Ecto neural progenitor cell (in vitro differentiated cells): ENCODE measurements around the gene SCN8A.
"Not testable (repeated sequence)": the region's sequence is repeated elsewhere in the genome, so short reads cannot be mapped to it uniquely, and the experiment has no call there.

Source experiments
- DNase-seq: peaks from one replicate; pipeline ENCODE4 v3.0.0-alpha.2; 2018; ENCODE audit warnings: low spot score

The SCN8A gene

GRCh38 chr12:51817027-51817953, 226.3 kb downstream of the SCN8A start:
- no peak for DNase-seq

DNA sequence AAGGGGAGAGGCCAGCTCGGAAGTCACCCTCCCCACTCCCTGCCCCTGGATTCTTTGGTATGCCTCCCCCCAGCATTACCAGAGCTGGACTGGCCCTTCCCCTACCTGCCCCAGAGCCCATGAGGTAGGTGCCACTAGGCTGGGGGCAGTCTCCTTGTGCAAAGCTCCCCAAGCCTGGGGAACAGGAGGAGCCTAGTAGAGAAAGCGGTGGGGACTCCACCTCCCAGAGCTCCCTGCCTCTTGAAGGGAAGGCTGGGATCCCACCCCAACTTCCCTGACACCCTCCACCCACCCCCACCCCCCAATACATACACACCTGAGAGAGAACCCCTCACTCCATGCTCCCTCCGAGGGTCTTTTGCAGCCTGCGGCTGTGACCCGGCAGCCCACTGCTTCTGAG, 227.1 kb downstream of the SCN8A start:
- DNase-seq = no peak

GRCh38 chr12:51818566-51819300, 227.7 kb downstream of the SCN8A start:
- DNase-seq = no peak

- no peak for DNase-seq
Observed at GRCh38 chr12:51819736-51820525, 228.9 kb downstream of the SCN8A start.

DNA sequence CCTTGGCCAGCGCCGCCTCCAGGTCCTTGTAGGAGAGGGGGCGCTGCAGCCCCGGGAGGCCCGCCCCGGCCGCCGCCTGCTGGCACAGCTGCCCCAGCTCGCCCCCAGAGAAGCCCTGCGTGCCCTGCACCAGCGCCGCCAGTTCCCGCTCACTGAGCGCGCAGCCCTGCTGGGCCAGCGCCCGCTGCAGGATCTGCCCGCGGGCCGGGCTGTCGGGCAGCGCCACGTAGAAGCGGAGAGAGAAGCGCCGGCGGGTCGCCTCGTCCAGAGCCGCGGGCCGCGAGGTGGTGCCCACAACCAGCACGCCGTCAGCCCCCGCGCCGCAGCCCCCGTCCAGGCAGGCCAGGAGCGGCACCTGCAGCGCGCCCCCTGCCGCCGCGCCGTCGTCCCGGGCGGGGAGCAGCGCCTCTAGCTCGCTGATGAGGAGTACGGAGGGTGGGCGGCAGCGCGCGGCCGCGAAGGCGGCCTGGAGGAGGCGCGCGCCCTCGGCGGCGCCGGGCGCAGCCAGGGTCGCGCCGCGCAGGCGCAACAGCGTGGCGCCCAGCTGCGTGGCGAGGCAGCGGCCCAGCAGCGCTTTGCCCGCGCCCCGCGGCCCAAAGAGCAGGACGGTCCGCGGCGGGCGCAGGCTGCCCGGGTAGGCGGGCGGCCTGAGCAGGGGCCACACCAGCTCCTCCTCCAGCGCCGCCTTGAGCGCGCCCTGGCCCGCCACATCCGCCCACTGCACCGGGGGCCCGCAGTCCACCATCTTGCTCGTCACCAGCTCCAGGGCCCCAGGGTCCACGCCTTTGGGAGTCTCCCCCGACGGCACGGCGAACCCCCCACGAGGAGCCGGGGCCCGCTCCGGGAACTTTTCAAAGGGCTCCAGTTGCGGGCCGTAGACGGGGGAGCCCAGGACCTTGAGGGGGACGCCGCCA, 229.8 kb downstream of the SCN8A start:
- peak; percentile 94 for DNase-seq

DNA sequence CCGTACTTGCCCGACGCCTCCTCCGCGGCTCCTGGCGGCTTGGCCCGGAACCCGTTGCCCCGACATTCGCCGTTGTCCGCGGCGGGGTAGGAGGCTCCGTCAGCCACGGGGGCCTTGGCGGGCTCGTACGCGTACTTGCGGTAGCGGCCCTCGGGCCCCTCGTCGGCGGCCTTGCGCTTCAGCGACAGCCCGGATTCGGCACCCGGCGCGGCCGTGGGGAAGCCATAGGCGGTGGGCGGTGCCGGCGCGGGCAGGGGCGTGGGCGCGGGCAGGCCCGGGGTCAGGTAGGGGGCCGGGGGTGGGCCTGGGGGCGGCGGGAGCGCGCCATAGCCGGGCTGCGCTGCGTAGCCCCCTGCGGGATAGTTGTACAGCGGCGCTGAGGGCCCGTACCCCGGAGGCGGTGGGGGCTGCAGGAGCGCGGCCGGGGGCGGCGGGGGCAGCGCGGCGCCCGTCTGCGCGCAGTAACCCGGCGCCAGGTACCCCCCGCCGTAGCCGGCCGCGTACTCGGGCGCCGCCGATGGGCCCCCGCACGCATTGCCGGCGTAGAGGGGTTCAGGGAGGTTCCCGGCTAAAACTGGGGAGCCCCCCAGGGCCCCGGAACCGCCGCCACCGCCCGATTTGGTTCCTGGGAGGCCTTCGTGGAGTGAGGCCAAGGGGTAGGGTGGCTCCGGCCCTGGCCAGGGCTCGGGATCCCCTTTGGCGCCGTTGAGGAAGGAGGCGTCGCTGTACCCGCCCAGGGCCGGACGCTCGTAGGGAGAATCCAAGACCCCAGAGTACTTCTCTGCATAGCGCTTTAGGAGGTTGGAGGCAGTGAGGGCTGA, 230.6 kb downstream of the SCN8A start:
- DNase-seq = no peak

GRCh38 chr12:51822261-51822616, 231.2 kb downstream of the SCN8A start:
- no peak for DNase-seq

- DNase-seq = no peak
Observed at GRCh38 chr12:51822956-51823355, 231.9 kb downstream of the SCN8A start.

- no peak for DNase-seq
Observed at GRCh38 chr12:51823875-51824565, 233.0 kb downstream of the SCN8A start.

- no peak for DNase-seq
Observed at GRCh38 chr12:51825216-51825615, 234.2 kb downstream of the SCN8A start.

- no peak for DNase-seq
Observed at GRCh38 chr12:51826881-51827280, 235.8 kb downstream of the SCN8A start.

- DNase-seq = no peak
Observed at GRCh38 chr12:51827925-51828818, 237.1 kb downstream of the SCN8A start.

DNA sequence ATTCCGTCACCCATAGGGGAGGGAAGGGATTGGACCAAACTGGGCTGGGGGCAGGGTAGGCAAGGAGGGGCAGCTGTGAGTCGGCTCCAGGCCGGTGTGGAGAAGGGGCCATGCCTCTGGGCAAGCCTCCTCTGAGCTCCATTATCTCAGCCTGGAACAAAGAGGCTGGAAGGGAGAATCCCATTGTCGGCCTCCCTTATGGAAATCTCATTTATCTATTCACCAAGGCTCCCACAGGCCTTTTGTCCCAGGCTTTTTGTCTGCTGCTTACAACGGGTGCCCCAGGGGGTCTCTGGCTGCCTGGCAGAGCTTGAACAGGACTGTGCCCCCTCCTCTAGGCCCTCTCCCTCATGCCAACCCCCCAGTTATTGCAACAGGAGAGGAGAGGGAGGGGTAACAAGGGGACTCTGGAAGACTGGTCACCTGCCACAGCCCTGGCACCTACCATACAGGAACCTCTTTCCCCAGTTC, 238.0 kb downstream of the SCN8A start:
- DNase-seq = peak; percentile 75

DNA sequence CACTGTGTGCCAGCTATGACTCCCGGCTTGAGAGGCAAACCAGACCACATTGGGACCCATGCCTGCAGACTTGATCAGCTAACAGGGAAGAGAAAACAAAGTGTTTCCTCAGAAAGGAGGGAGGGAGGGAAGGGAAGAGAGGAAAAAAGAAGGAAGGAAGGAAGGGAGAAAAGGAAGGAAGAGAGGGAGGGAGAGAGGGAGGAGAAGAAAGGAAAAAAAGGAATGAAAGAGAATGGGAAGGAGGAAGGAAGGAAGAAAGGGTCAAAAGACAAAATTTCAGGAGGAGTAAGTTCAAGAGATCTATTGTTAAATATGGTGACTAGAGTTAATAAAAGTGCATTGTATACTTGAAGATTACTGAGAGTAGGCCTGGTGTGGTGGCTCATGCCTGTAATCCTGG, 238.6 kb downstream of the SCN8A start:
- no peak for DNase-seq

DNA sequence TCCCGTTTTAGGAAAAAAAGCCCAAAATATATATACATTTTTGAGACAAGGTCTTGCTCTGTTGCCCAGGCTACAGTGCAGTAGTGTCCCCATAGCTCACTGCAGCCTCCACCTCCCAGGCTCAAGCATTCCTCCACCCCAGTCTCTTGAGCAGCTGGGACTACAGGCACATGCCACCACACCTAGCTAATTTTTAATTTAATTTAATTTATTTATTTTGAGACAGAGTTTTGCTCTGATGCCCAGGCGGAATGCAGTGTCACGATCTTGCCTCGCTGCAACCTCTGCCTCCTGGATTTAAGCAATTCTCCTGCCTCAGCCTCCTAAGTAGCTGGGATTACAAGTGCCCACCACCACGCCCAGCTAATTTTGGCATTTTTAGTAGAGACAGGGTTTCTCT, 240.8 kb downstream of the SCN8A start:
- not testable (repeated sequence) for DNase-seq

- no peak for DNase-seq
Observed at GRCh38 chr12:51832354-51833107, 241.5 kb downstream of the SCN8A start.

GRCh38 chr12:51833448-51834227, 242.6 kb downstream of the SCN8A start:
- no peak for DNase-seq
